ENCODE measurements around the gene PRKX. TPM values are rescaled to one million over a fixed set of nuclear protein-coding genes. Genes with fewer than 3 reads are reported as not detected.

The PRKX gene
- total and polyA plus RNA-seq, 2 experiments from 2014 or later, result 12.1 to 18.2 TPM

GRCh38 chrX:3639236-3639635, 74.2 kb downstream of the PRKX start:
- H3K4me2 ChIP-seq, result no peak overlapping the region
- DNase-seq (ENCODE audit: low spot score), result no peak

GRCh38 chrX:3638280-3638873, 75.1 kb downstream of the PRKX start:
- no peaks in the 10 kb centered on the region for H3K9me3 ChIP-seq (ENCODE audit: low read depth)
- no peak overlapping the region for H2AFZ ChIP-seq
- no peaks in the 10 kb centered on the region for H4K20me1 ChIP-seq (ENCODE audit: insufficient read depth, poor library complexity, severe bottlenecking)
- no peaks in the 10 kb centered on the region for H3K9me2 ChIP-seq (replicated peaks; ENCODE audit: insufficient read depth)
- 13% methylated on average over 6 of the region's 6 CpGs for WGBS (ENCODE audit: low lambda C conversion rate, missing lambda C conversion rate)
- no peak overlapping the region for H3K4me2 ChIP-seq
- peak; percentile 73 for DNase-seq (ENCODE audit: low spot score)
- TF ChIP-seq CTCF (IDR thresholded peaks at IDR 0.05; ENCODE audit: poor library complexity) (peak; percentile 88), EZH2phosphoT487 (IDR thresholded peaks at IDR 0.05; ENCODE audit: low read depth, severe bottlenecking, unreplicated experiment) (no peak)
- H3K4me3 ChIP-seq, result no peak overlapping the region
- H3K27ac ChIP-seq, result no peak overlapping the region
- H3K36me3 ChIP-seq (replicated peaks; ENCODE audit: insufficient read depth, low read depth), result no peaks in the 10 kb centered on the region
- H3K27me3 ChIP-seq, result no peaks in the 10 kb centered on the region
- no peaks in the 10 kb centered on the region for H3K79me2 ChIP-seq
- H3K4me1 ChIP-seq (ENCODE audit: insufficient read depth), result no peaks in the 10 kb centered on the region

More at GRCh38 chrX:3639236-3639635, 74.2 kb downstream of the PRKX start:
- H4K20me1 ChIP-seq (ENCODE audit: insufficient read depth, poor library complexity, severe bottlenecking), result no peaks in the 10 kb centered on the region
- no peaks in the 10 kb centered on the region for H3K79me2 ChIP-seq
- no CpG with 5 or more reads among the region's 2 CpGs for WGBS (ENCODE audit: low lambda C conversion rate, missing lambda C conversion rate)
- TF ChIP-seq EZH2 (IDR thresholded peaks at IDR 0.05; ENCODE audit: borderline replicate concordance), result no peak
- TF ChIP-seq CTCF (IDR thresholded peaks at IDR 0.05; ENCODE audit: poor library complexity), result no peak
- no peak for TF ChIP-seq EZH2phosphoT487 (IDR thresholded peaks at IDR 0.05; ENCODE audit: low read depth, severe bottlenecking, unreplicated experiment)
- H2AFZ ChIP-seq, result no peak overlapping the region
- no peaks in the 10 kb centered on the region for H3K9me2 ChIP-seq (replicated peaks; ENCODE audit: insufficient read depth)
- H3K9me3 ChIP-seq (ENCODE audit: low read depth), result no peaks in the 10 kb centered on the region
- no peaks in the 10 kb centered on the region for H3K36me3 ChIP-seq (replicated peaks; ENCODE audit: insufficient read depth, low read depth)
- no peaks in the 10 kb centered on the region for H3K27me3 ChIP-seq
- no peak overlapping the region for H3K27ac ChIP-seq
- no peaks in the 10 kb centered on the region for H3K4me1 ChIP-seq (ENCODE audit: insufficient read depth)
- H3K4me3 ChIP-seq, result no peak overlapping the region

GRCh38 chrX:3636803-3637202, 76.6 kb downstream of the PRKX start:
- Histone ChIP-seq H3K27me3 (no peaks in the 10 kb centered on the region), H2AFZ (no peak overlapping the region), H3K27ac (no peak overlapping the region), H4K20me1 (ENCODE audit: insufficient read depth, poor library complexity, severe bottlenecking) (no peaks in the 10 kb centered on the region), H3K4me1 (ENCODE audit: insufficient read depth) (no peaks in the 10 kb centered on the region), H3K36me3 (replicated peaks; ENCODE audit: insufficient read depth, low read depth) (no peaks in the 10 kb centered on the region), H3K79me2 (no peaks in the 10 kb centered on the region), H3K9me2 (replicated peaks; ENCODE audit: insufficient read depth) (no peaks in the 10 kb centered on the region), H3K9me3 (ENCODE audit: low read depth) (no peaks in the 10 kb centered on the region), H3K4me3 (no peak overlapping the region), H3K4me2 (no peak overlapping the region)
- WGBS (ENCODE audit: low lambda C conversion rate, missing lambda C conversion rate), result 91% methylated on average over 4 of the region's 4 CpGs
- TF ChIP-seq EZH2phosphoT487 (IDR thresholded peaks at IDR 0.05; ENCODE audit: low read depth, severe bottlenecking, unreplicated experiment) (no peak), EZH2 (IDR thresholded peaks at IDR 0.05; ENCODE audit: borderline replicate concordance) (no peak), CTCF (IDR thresholded peaks at IDR 0.05; ENCODE audit: poor library complexity) (no peak)
- DNase-seq (ENCODE audit: low spot score), result no peak

Data from hepatocyte (in vitro differentiated cells).